ENCODE measurements around the gene HIVEP2. TPM values are rescaled to one million over a fixed set of nuclear protein-coding genes. Genes with fewer than 3 reads are reported as not detected.
A peak's percentile ranks its signal among the peaks of the same experiment; 100 is the strongest.

HIVEP2 gene
- total and polyA plus RNA-seq, 2 of the 4 experiments (the other 2 are of a cell fraction), result 4.3 to 11.3 TPM

DNA sequence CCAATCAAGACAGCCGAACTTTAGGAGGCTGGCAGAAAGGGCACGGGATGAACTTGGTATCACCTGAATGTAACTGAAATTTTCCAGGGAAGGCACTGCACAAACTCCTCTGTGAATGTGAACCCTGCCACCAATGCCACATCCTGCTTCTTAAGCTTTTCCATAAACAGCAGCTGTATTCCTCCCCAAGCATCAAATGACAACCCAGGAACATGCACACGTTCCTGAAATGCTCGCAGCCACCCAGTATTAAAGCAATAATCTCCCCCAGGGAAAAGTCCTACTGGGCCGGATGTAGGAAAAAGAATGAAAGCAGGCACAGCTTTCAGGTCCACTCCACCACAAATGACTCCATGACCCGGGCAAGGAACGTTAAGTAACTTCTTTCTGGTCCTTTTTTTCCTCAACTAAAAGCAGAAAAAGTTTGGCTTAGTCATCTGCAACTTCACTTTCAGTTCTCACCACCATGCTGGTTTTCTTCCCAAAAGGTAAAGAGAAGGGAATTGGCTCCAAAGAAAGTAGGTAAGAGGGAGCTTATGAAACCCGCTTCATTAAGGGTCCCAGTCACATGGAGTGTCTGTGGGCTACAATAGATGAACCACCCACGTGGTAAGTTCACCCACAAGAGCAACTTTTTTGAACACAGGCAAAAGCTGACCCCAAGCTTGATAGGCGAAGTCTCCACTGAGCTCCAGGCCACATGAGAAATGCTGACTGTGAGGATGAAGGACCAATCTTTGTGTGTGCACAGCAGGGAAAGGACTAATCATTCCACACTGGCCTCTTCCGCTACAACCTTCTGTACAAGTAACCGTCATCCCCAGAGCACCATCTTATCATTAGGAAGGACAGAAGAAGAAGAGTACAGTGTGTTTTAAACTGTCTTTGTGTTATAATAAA, 90.1 kb downstream of the HIVEP2 start:
- Histone ChIP-seq H3K27ac (ENCODE audit: insufficient read depth, low read length) (no peak overlapping the region), H2AFZ (replicated peaks; ENCODE audit: low read length, poor library complexity) (no peak overlapping the region), H3K27me3 (ENCODE audit: control insufficient read depth, insufficient read depth, low read length) (no peaks in the 10 kb centered on the region), H2BK20ac (ENCODE audit: low read depth, low read length) (no peak overlapping the region), H3K23ac (ENCODE audit: low read depth, low read length) (0 out of 2 replicates have a peak overlapping the region, but pooled peaks have one; percentile 43), H2BK15ac (ENCODE audit: low read depth, low read length) (no peak overlapping the region), H3K9me1 (ENCODE audit: insufficient read depth, low read length) (no peaks in the 10 kb centered on the region), H3K4me3 (ENCODE audit: insufficient read depth, low read depth, low read length) (no peak overlapping the region), H4K8ac (ENCODE audit: low read depth in 2 of 2, low read length in 2 of 2) (no peak overlapping the region), H3K14ac (replicated peaks; ENCODE audit: low read depth, low read length) (0 out of 2 replicates have a peak overlapping the region, but pooled peaks have one; percentile 4), H2AK5ac (ENCODE audit: low read depth, low read length) (peak overlapping the region; percentile 69; the same call in 1 of the 2 replicates), H4K91ac (ENCODE audit: insufficient read depth, low read depth, low read length) (no peak overlapping the region), H4K20me1 (ENCODE audit: insufficient read depth, low read length) (no peaks in the 10 kb centered on the region), H4K5ac (ENCODE audit: low read depth, low read length) (no peak overlapping the region), H3K4ac (ENCODE audit: low read depth, low read length) (peak overlapping the region; percentile 19; the same call in 1 of the 2 replicates), H3K4me2 (ENCODE audit: low read depth, low read length) (no peak overlapping the region), H3K36me3 (ENCODE audit: control insufficient read depth, insufficient read depth, low read length) (no peaks in the 10 kb centered on the region; the same call in 1 of the 2 replicates), H3K18ac (ENCODE audit: low read depth, low read length) (no peak overlapping the region; the same call in 1 of the 2 replicates), H2BK5ac (ENCODE audit: low read depth, low read length, poor library complexity, severe bottlenecking) (no peak overlapping the region), H3K56ac (ENCODE audit: extremely low read depth, insufficient read depth, low read length) (no peak overlapping the region; the same call in 1 of the 2 replicates), H3K9ac (ENCODE audit: low read depth, low read length) (no peak overlapping the region), H3K79me1 (ENCODE audit: low read depth in 1 of 2, low read length in 2 of 2) (peaks cover 18 to 53% of the 10 kb centered on the region in 2 experiments), H3K9me3 (ENCODE audit: control insufficient read depth, insufficient read depth, low read length) (no peaks in the 10 kb centered on the region), H2BK120ac (ENCODE audit: low read depth, low read length) (0 out of 2 replicates have a peak overlapping the region, but pooled peaks have one; percentile 1), H3K4me1 (ENCODE audit: control insufficient read depth, insufficient read depth, low read length) (peaks cover 8% of the 10 kb centered on the region), H2AK9ac (replicated peaks; ENCODE audit: low read depth, low read length, poor library complexity) (no peak overlapping the region)
- 100% methylated on average over 1 of the region's 12 CpGs; no CpG with 5 or more reads in 1 of the 2 experiments for WGBS, 2 experiments (ENCODE audit: extremely low coverage in 2 of 2, insufficient read length in 1 of 2)
- DNase-seq (no peak), ATAC-seq (ENCODE audit: low read depth) (no peak)
- ChIA-PET POLR2A (ENCODE audit: unreplicated experiment) (no interaction called here), CTCF (no interaction called here)
- dilution Hi-C loops (cut with HindIII; ENCODE audit: low sequenced_read_pairs, unreplicated experiment) (no loop called here), in situ Hi-C loops (cut with MboI; ENCODE audit: low sequenced_read_pairs) (no loop called here), intact Hi-C loops (cut with micrococcal nuclease) (no loop called here)
- BruUV-seq (replicated peaks), result no TSS peak
- TF ChIP-seq MAFK (IDR thresholded peaks at IDR 0.05; ENCODE audit: low read depth, low read length), result no peak
- no peak for TF ChIP-seq RFX5 (IDR thresholded peaks at IDR 0.05; ENCODE audit: low read depth, low read length)
- no peak for TF ChIP-seq MXI1 (IDR thresholded peaks at IDR 0.05; ENCODE audit: borderline replicate concordance, low read depth, low read length)
- no peak for TF ChIP-seq CHD1 (IDR thresholded peaks at IDR 0.05; ENCODE audit: low read depth, low read length)
- no peak for TF ChIP-seq MAZ (IDR thresholded peaks at IDR 0.05; ENCODE audit: borderline replicate concordance, low read depth, low read length)
- no peak for TF ChIP-seq POLR2A (IDR thresholded peaks at IDR 0.05; ENCODE audit: low read depth, low read length)
- TF ChIP-seq RAD21 (IDR thresholded peaks at IDR 0.05; ENCODE audit: low read length), result no peak
- no peak for TF ChIP-seq ELK1 (IDR thresholded peaks at IDR 0.05; ENCODE audit: borderline replicate concordance, low read depth, low read length)
